HEK293 (cell line): Measurements from ENCODE around the gene CCDC50.

ENCODE experiments used
- CTCF ChIA-PET: fragments of 350-600 bp; formaldehyde crosslinking; extraction: SDS; loops from one replicate; lab custom pipeline; 2021; ENCODE audit warnings: antibody characterized with exemption; lab: Yijun Ruan, JAX
- POLR2A ChIA-PET: fragments of 300-600 bp; formaldehyde crosslinking; extraction: SDS; loops from one replicate; lab custom pipeline; 2020; ENCODE audit warnings: antibody characterized with exemption, inconsistent platforms; lab: Yijun Ruan, JAX
- H3K27ac ChIP-seq: fragments of 200-500 bp; sonication (Bioruptor generic); 2 replicates; pipeline ENCODE4 v1.5.1; 2014; ENCODE audit warnings: low read depth, low read length, control low read depth, inconsistent platforms; ENCODE audit errors: extremely low read depth
- H3K36me3 ChIP-seq, 2 experiments: fragments of 200-500 bp in 1 of 2; sonication (Bioruptor generic) in 1 of 2; 1 replicate in 1 of 2; 2 replicates in 1 of 2; pipeline ENCODE4 v1.5.1; 2014 to 2017; ENCODE audit warnings: inconsistent platforms in 2 of 2, low read length in 2 of 2; ENCODE audit not compliant: control insufficient read depth in 2 of 2, insufficient read depth in 1 of 2
- H3K4me1 ChIP-seq: fragments of 200-500 bp; sonication (Bioruptor generic); 2 replicates; pipeline ENCODE4 v1.5.1; 2014; ENCODE audit warnings: mild to moderate bottlenecking, low read length, inconsistent platforms; ENCODE audit not compliant: control insufficient read depth, insufficient read depth
- H3K4me3 ChIP-seq: 2 replicates; pipeline ENCODE4 v1.5.1; 2011; ENCODE audit warnings: low read depth, mild to moderate bottlenecking, control low read depth, low read length, moderate library complexity
- H3K9me3 ChIP-seq: fragments of 200-500 bp; sonication (Bioruptor generic); 2 replicates; pipeline ENCODE4 v1.5.1; 2014; ENCODE audit warnings: low read depth, low read length, inconsistent platforms; ENCODE audit not compliant: control insufficient read depth, insufficient read depth
- HOXA7 ChIP-seq: sonication (generic); formaldehyde crosslinking; IDR thresholded peaks from 2 replicates; pipeline ENCODE4 v1.8.1; 2022; ENCODE audit warnings: missing genetic modification reagents, borderline replicate concordance
- KLF7 ChIP-seq: fragments of 450-650 bp; formaldehyde crosslinking; IDR thresholded peaks from 2 replicates; pipeline ENCODE4 v1.5.1; 2016; ENCODE audit warnings: missing biosample characterization, missing genetic modification characterization, borderline replicate concordance
- OSR2 ChIP-seq: fragments of 450-650 bp; formaldehyde crosslinking; IDR thresholded peaks from 2 replicates; pipeline ENCODE4 v1.5.1; 2016; ENCODE audit warnings: missing biosample characterization, missing genetic modification characterization
- SETDB1 ChIP-seq: IDR thresholded peaks from one replicate; pipeline ENCODE4 v1.6.1; 2017; ENCODE audit warnings: mild to moderate bottlenecking, low read length, moderate library complexity, mixed read lengths; ENCODE audit not compliant: insufficient read length
- SP7 ChIP-seq: fragments of 450-650 bp; formaldehyde crosslinking; IDR thresholded peaks from 2 replicates; pipeline ENCODE4 v1.5.1; 2016; ENCODE audit warnings: missing biosample characterization, missing genetic modification characterization
- TRIM28 ChIP-seq: IDR thresholded peaks from 2 replicates; pipeline ENCODE4 v1.6.1; 2011; ENCODE audit warnings: low read length, control low read depth, borderline replicate concordance
- ZNF132 ChIP-seq: fragments of 450-650 bp; formaldehyde crosslinking; IDR thresholded peaks from 2 replicates; pipeline ENCODE4 v1.5.1; 2017; ENCODE audit warnings: missing biosample characterization, missing genetic modification characterization, borderline replicate concordance
- ZNF155 ChIP-seq: fragments of 450-650 bp; formaldehyde crosslinking; IDR thresholded peaks from 2 replicates; pipeline ENCODE4 v1.5.1; 2016; ENCODE audit warnings: missing biosample characterization, missing genetic modification characterization
- ZNF366 ChIP-seq: fragments of 450-650 bp; formaldehyde crosslinking; conservative IDR thresholded peaks from 2 replicates; pipeline ENCODE4 v1.5.1; 2016; ENCODE audit warnings: missing biosample characterization, missing genetic modification characterization
- ZNF423 ChIP-seq: fragments of 450-650 bp; formaldehyde crosslinking; IDR thresholded peaks from 2 replicates; pipeline ENCODE4 v1.5.1; 2016; ENCODE audit warnings: missing biosample characterization, missing genetic modification characterization
- ZNF521 ChIP-seq: fragments of 450-650 bp; formaldehyde crosslinking; IDR thresholded peaks from 2 replicates; pipeline ENCODE4 v1.5.1; 2017; ENCODE audit warnings: missing biosample characterization, mild to moderate bottlenecking, missing genetic modification characterization
- ZNF558 ChIP-seq: fragments of 450-650 bp; formaldehyde crosslinking; IDR thresholded peaks from 2 replicates; pipeline ENCODE4 v1.5.1; 2016; ENCODE audit warnings: missing biosample characterization, missing genetic modification characterization
- ZNF623 ChIP-seq: fragments of 450-650 bp; formaldehyde crosslinking; IDR thresholded peaks from 2 replicates; pipeline ENCODE4 v1.5.1; 2016; ENCODE audit warnings: missing biosample characterization, missing genetic modification characterization
- ZSCAN30 ChIP-seq: fragments of 450-650 bp; IDR thresholded peaks from 2 replicates; pipeline ENCODE4 v1.5.1; 2018; ENCODE audit warnings: missing biosample characterization, mild to moderate bottlenecking, missing genetic modification characterization, moderate library complexity
- TF ChIP-seq, protein P1 (sequence below): fragments of 450-650 bp; formaldehyde crosslinking; IDR thresholded peaks from 2 replicates; pipeline ENCODE4 v1.5.1; 2016; ENCODE audit warnings: missing biosample characterization, missing genetic modification characterization
- TF ChIP-seq, protein P2 (sequence below): fragments of 450-650 bp; formaldehyde crosslinking; IDR thresholded peaks from 2 replicates; pipeline ENCODE4 v1.5.1; 2017; ENCODE audit warnings: missing biosample characterization, mild to moderate bottlenecking, missing genetic modification characterization, moderate library complexity
- TF ChIP-seq, protein P3 (sequence below): fragments of 450-650 bp; formaldehyde crosslinking; IDR thresholded peaks from 2 replicates; pipeline ENCODE4 v1.5.1; 2016; ENCODE audit warnings: missing biosample characterization, missing genetic modification characterization, borderline replicate concordance
- TF ChIP-seq, protein P4 (sequence below): fragments of 450-650 bp; formaldehyde crosslinking; IDR thresholded peaks from 2 replicates; pipeline ENCODE4; 2016; ENCODE audit warnings: missing biosample characterization, missing genetic modification characterization
- TF ChIP-seq, protein P5 (sequence below): fragments of 450-650 bp; formaldehyde crosslinking; IDR thresholded peaks from 2 replicates; pipeline ENCODE4 v1.5.1; 2016; ENCODE audit warnings: missing biosample characterization, missing genetic modification characterization

Gene CCDC50

DNA sequence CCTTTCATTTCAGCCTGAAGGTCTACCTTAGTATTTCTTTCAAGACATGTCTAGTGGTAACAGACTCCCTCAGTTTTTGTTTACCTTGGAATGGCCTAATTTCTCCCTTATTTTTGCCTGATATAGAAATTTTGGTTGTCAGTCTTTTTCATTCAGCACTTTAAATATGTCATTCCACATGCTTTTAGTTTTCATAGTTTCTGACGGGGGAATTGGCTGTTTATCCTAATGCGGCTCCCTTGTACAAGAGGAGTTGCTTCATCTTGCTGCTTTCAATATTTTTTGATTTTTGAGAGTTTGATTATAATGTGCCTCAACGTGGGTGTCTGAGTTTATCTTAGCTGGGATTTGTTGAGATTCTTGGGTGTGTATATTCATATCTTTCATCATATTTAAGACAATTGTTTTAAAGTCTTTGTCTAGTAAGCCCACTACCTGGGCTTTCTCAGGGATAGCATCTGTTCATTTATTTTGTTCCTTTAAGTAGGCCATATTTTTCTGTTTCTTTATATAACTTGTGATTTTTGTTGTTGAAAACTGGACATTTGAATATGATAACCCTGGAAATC is 80.7 kb downstream of the CCDC50 start:
- no peaks in the 10 kb centered on the region for H3K36me3 ChIP-seq
- no peak overlapping the region for H3K4me3 ChIP-seq
- H3K9me3 ChIP-seq, result no peaks in the 10 kb centered on the region
- ChIA-PET POLR2A (no interaction called here), CTCF (no interaction called here)
- TF ChIP-seq, protein P1, sequence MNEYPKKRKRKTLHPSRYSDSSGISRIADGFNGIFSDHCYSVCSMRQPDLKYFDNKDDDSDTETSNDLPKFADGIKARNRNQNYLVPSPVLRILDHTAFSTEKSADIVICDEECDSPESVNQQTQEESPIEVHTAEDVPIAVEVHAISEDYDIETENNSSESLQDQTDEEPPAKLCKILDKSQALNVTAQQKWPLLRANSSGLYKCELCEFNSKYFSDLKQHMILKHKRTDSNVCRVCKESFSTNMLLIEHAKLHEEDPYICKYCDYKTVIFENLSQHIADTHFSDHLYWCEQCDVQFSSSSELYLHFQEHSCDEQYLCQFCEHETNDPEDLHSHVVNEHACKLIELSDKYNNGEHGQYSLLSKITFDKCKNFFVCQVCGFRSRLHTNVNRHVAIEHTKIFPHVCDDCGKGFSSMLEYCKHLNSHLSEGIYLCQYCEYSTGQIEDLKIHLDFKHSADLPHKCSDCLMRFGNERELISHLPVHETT, result no peak
- peak; percentile 90 for TF ChIP-seq SETDB1
- peak; percentile 99 for TF ChIP-seq ZNF558
- TF ChIP-seq TRIM28, result peak; percentile 50; the same call in 1 of the 2 replicates
- no peak for TF ChIP-seq OSR2 (tag by site-specific recombination)
- no peaks in the 10 kb centered on the region for H3K4me1 ChIP-seq
- no peak overlapping the region for H3K27ac ChIP-seq

DNA sequence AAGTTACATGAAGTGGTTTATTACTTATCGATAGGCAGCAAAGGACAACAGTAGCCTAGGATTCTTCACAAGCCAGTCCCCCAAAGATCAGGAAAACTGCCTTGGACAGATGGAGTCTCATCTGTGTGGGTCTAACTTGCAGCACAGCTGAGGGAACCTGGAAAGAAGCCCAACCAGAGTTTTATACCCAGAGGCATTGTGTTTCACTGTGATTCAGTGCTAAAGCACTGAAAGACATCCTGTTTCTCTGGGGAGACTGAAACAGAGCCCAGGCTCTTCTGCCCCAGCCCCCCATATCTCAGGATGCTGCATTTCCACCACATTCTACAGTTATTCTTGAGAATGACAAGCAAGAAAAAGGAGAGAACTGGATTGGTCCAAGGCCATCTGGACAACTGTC is 83.6 kb downstream of the CCDC50 start:
- Histone ChIP-seq H3K4me3 (no peak overlapping the region), H3K4me1 (no peaks in the 10 kb centered on the region), H3K36me3 (no peaks in the 10 kb centered on the region), H3K27ac (no peak overlapping the region), H3K9me3 (no peaks in the 10 kb centered on the region)
- CTCF ChIA-PET, result interaction anchor here (0.7 kb wide), 1 partner anchor 312 kb away, joined by 4 read pairs; no protein-coding TSS in a partner anchor
- TF ChIP-seq, protein P2, sequence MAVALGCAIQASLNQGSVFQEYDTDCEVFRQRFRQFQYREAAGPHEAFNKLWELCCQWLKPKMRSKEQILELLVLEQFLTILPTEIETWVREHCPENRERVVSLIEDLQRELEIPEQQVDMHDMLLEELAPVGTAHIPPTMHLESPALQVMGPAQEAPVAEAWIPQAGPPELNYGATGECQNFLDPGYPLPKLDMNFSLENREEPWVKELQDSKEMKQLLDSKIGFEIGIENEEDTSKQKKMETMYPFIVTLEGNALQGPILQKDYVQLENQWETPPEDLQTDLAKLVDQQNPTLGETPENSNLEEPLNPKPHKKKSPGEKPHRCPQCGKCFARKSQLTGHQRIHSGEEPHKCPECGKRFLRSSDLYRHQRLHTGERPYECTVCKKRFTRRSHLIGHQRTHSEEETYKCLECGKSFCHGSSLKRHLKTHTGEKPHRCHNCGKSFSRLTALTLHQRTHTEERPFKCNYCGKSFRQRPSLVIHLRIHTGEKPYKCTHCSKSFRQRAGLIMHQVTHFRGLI (tag by site-specific recombination), result peak; percentile 74
- no peak for TF ChIP-seq ZNF132
- TF ChIP-seq, all 188 proteins: peak for 1
- POLR2A ChIA-PET, result no interaction called here

DNA sequence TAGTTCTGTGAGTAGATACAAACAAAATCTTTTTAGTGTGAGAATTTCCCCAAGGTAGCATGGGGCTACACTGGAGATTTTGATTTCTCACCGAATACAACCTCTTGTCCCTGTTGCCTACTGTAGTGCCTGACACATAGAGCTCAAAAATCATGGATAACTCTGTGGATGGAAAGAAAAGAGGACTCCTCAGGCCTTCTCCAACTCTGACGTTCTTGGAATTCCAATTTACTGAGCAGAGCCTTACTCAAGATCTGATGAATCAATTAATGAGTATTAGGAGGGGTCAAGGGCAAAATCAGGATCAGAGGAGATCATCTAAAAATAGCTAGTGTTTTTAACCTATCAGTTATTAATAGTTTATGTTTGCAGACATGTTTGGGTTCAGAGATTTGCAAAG is 85.1 kb downstream of the CCDC50 start:
- CTCF ChIA-PET, result interaction anchor here (0.6 to 0.9 kb wide), 4 partner anchors 9 to 171 kb away, joined by 3 read pairs; no protein-coding TSS in a partner anchor
- Histone ChIP-seq H3K4me3 (no peak overlapping the region), H3K27ac (no peak overlapping the region), H3K36me3 (no peaks in the 10 kb centered on the region), H3K4me1 (no peaks in the 10 kb centered on the region), H3K9me3 (no peaks in the 10 kb centered on the region)
- TF ChIP-seq, protein P3, sequence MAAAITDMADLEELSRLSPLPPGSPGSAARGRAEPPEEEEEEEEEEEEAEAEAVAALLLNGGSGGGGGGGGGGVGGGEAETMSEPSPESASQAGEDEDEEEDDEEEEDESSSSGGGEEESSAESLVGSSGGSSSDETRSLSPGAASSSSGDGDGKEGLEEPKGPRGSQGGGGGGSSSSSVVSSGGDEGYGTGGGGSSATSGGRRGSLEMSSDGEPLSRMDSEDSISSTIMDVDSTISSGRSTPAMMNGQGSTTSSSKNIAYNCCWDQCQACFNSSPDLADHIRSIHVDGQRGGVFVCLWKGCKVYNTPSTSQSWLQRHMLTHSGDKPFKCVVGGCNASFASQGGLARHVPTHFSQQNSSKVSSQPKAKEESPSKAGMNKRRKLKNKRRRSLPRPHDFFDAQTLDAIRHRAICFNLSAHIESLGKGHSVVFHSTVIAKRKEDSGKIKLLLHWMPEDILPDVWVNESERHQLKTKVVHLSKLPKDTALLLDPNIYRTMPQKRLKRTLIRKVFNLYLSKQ (tag by site-specific recombination), result no peak
- TF ChIP-seq SP7 (tag by site-specific recombination) (no peak), ZNF623 (tag by site-specific recombination) (no peak), ZNF521 (tag by site-specific recombination) (no peak)
- TF ChIP-seq, protein P4, sequence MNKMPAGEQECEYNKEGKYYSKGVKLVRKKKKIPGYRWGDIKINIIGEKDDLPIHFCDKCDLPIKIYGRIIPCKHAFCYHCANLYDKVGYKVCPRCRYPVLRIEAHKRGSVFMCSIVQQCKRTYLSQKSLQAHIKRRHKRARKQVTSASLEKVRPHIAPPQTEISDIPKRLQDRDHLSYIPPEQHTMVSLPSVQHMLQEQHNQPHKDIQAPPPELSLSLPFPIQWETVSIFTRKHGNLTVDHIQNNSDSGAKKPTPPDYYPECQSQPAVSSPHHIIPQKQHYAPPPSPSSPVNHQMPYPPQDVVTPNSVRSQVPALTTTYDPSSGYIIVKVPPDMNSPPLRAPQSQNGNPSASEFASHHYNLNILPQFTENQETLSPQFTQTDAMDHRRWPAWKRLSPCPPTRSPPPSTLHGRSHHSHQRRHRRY, result no peak
- POLR2A ChIA-PET, result no interaction called here

DNA sequence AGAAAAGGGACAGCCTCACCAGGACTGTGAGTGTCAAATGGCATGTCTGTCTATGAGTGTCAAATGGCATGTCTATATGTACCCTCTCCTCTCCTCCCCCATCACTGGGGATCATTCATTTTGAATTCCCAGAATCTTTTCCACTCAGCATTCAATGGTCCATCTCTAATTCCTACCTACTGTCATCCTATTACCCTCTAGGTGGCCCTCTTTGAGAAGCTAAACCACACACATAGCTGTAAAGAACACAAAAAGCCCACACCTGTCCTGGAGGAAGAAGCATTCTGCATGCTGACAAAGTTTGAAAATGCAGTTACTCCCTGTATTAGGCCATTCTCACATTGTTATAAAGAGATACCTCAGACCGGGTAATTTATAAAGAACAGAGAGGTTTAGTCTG is 85.5 kb downstream of the CCDC50 start:
- Histone ChIP-seq H3K36me3 (no peaks in the 10 kb centered on the region), H3K27ac (no peak overlapping the region), H3K4me1 (no peaks in the 10 kb centered on the region), H3K4me3 (no peak overlapping the region), H3K9me3 (no peaks in the 10 kb centered on the region)
- ChIA-PET POLR2A (no interaction called here), CTCF (interaction anchor here (0.6 kb wide), 2 partner anchors 170 to 172 kb away, joined by 3 read pairs; no protein-coding TSS in a partner anchor)
- TF ChIP-seq KLF7 (tag by site-specific recombination) (no peak), ZNF423 (tag by site-specific recombination) (no peak), ZNF366 (no peak), ZSCAN30 (tag by site-specific recombination) (no peak), ZNF155 (no peak), HOXA7 (CRISPR knock-in tag) (no peak)
- TF ChIP-seq, protein P5, sequence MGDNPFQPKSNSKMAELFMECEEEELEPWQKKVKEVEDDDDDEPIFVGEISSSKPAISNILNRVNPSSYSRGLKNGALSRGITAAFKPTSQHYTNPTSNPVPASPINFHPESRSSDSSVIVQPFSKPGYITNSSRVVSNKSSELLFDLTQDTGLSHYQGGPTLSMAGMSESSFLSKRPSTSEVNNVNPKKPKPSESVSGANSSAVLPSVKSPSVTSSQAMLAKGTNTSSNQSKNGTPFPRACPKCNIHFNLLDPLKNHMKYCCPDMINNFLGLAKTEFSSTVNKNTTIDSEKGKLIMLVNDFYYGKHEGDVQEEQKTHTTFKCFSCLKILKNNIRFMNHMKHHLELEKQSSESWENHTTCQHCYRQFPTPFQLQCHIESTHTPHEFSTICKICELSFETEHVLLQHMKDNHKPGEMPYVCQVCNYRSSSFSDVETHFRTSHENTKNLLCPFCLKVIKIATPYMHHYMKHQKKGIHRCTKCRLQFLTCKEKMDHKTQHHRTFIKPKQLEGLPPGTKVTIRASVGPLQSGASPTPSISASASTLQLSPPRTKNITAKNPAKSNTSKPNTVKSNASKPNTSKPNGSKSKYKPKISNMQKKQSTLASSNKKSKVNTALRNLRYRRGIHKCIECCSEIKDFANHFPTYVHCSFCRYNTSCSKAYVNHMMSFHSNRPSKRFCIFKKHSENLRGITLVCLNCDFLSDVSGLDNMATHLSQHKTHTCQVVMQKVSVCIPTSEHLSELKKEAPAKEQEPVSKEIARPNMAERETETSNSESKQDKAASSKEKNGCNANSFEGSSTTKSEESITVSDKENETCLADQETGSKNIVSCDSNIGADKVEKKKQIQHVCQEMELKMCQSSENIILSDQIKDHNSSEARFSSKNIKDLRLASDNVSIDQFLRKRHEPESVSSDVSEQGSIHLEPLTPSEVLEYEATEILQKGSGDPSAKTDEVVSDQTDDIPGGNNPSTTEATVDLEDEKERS (tag by site-specific recombination), result no peak
